ENCODE results near the gene MPDU1.
"Not testable (repeated sequence)": the region's sequence is repeated elsewhere in the genome, so short reads cannot be mapped to it uniquely, and the experiment has no call there.

The MPDU1 gene

DNA sequence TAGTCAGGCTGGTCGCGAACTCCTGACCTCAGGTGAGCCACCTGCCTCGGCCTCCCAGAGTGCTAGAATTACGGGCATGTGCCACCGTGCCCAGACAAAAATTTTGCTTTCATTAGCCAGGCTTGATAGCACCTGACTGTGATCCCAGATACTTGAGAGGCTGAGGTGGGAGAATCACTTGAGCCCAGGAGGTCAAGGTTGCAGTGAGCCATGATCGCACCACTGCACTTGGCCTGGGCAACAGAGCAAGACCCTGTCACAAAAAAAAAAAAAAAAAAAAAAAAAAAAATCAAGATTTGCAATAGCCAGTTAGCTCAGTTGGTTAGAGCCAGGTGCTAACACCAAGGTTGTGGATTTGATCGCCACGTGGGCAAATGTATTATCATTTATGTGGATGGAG is 37.2 kb downstream of the MPDU1 start:
- FAIRE-seq = no peak

DNA sequence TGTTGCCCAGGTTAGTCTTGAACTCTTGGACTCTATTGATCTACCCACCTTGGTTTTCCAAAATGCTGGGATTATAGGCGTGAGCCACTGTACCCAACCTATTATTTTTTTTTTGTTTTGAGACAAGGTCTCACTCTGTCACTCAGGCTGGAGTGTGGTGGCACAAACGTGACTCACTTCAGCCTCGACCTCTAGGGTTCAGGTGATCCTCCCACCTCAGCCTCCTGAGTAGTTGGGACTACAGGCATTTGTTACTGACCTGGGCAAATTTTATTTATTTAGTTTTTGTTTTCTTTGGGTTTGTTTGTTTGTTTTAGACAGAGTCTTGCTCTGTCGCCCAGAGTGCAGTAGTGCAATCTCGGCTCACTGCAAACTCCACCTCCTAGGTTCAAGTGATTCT is 40.0 kb downstream of the MPDU1 start:
- no peak for FAIRE-seq

DNA sequence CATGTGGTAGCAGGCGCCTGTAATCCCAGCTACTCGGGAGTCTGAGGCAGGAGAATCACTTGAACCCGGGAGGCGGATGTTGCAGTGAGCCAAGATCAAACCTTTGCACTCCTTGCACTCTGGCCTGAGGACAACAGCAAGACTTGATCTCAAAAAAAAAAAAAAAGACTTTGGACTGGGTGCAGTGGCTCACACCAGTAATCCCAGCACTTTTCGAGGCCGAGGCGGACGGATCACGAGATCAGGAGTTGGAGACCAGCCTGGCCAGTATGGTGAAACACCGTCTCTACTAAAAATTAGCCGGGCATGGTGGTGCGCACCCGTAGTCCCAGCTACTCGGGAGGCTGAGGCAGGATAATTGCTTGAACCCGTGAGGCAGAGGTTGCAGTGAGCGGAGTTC is 42.1 kb downstream of the MPDU1 start:
- FAIRE-seq = not testable (repeated sequence)

DNA sequence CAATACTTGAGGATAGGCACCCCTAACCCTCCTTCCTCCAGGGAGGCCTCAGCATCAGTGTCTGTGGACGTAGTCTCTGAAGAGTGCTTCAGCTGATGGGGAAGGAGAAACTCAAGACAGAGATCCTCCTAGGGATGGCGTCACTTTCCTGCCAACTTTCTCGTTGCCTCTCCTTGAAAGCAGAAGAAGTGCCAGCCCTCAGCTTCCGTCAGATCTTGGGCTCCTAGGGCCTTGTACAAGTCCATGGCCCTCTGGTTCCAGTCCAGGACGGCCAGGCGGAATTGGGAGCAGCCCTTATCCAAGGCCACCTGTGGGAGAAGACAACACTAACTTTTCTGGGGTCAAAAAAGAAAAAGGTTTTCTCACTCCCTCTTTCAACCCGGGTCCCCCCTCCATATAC is 42.7 kb downstream of the MPDU1 start:
- no peak for FAIRE-seq

DNA sequence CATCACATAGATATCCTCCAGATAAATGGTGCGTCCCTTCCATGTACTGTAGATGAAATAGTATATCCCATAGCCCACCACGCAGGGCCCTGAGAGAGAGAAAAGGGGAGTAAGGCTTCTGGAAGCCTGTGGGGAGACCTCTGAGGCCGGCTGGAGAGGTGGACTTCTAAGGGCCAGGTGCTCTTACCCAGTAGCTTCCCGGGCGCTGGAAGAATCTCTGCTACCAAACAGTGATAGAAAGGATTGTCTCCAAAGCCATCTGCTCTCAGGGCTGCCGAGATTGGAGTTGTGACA is 43.3 kb downstream of the MPDU1 start:
- FAIRE-seq = no peak

DNA sequence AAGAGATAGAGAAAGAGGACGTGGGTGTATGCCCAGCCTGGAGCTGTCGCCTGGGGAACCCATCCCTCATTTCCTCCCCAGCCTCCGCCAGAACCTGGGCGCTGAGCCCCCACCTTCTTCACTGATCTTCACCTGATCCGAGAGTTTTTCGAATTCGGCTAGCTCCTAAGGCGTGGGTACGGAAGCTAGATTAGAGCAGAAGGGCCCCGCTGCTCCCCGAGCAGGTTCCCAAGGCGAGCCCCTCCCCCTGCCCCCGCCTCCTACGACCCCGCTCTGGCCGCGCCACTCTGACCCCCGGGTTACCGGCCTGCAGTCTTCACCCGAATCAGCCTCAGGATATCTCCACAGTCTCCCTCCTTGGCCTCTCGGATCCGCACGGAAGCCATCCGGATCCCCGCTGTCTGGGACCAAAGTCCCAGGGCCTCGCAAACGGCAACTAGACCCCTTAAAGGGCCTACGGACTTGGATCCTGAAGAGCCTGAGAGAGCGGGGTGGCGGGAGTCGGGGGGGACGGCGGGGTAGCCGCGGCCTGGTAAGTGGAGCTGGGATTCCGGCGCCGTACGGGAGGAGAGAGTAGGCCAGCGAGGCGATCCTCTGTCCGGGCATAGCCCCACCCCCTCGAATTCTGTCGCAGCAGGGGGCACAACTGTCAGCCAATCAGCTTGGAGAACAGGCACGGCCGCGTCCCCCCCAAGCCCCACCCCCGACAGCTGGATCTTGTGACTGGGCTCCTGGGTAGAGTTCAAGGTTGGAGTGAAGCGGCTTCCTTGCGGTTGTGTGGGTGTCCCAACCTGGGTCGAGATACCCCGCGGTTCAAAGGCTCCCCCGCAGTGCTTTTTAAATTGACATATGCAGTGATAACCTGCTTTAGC is 43.8 kb downstream of the MPDU1 start, which contains the start of gene SAT2:
Gene SAT2, minus strand, starts transcription at position 572 of the 872 bp plus-strand sequence. Its CDS starts 186 bp downstream, at position 386.
- peak; percentile 95 for FAIRE-seq

DNA sequence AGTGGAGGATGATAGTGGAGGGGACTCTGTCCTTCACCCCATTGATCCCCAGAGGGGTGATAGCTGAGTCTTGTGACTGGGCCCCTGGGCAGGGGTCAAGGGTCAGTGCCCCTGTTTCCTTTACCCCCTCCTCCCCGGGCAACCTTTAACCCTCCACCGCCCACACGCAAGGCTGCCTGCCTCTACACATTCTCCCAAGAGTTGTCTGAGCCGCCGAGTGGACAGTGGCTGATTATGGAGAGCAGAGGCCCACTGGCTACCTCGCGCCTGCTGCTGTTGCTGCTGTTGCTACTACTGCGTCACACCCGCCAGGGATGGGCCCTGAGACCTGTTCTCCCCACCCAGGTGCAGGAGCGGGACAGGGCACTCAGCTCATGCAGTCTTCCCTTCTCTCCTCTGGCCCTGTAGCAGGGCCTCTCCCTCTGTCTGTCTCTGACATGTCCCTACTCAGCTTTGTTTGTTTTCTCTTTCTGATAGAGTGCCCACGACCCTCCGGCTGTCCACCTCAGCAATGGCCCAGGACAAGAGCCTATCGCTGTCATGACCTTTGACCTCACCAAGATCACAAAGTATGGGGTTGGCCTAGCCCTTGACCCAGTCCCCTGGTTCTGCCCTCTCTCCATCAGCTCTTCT is 46.4 kb downstream of the MPDU1 start, which contains the start of gene SHBG:
Gene SHBG, plus strand, starts transcription at position 197 of the 633 bp plus-strand sequence. Its CDS starts 38 bp downstream, at position 235.
- no peak for FAIRE-seq

DNA sequence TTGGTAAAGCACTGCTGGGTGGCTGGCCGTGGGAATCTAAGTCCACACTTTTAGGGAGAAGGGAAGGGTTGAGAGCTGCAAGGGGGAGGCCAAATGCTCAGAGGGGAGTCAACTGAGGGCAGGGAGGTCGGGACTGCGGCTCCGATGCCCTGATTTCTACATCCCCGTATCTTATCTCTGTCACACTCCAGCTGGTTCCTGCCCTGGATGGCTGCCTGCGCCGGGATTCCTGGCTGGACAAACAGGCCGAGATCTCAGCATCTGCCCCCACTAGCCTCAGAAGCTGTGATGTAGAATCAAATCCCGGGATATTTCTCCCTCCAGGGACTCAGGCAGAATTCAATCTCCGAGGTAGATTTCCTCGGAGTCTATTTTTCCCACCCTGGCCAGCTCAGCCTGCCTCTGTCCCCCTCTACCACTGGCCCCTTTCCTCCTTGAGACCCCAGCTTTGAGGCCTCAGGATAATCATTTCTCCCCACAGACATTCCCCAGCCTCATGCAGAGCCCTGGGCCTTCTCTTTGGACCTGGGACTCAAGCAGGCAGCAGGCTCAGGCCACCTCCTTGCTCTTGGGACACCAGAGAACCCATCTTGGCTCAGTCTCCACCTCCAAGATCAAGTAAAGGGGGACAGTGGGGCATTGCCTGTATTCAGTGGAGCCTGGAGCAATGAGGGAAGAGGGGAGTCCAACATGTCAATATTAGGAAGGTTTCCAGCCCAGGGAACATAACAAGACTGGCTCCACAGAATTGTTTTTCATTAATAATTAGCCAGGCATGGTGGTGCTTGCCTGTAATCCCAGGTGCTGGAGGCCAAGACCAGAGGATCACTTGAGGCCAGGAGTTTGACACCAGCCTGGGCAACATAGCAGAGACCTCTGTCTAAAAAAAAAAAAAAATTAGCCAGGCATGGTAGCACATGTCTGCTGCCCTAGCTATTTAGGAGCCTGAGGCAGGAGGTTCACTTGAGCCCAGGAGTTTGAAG is 48.0 kb downstream of the MPDU1 start:
- FAIRE-seq = no peak

DNA sequence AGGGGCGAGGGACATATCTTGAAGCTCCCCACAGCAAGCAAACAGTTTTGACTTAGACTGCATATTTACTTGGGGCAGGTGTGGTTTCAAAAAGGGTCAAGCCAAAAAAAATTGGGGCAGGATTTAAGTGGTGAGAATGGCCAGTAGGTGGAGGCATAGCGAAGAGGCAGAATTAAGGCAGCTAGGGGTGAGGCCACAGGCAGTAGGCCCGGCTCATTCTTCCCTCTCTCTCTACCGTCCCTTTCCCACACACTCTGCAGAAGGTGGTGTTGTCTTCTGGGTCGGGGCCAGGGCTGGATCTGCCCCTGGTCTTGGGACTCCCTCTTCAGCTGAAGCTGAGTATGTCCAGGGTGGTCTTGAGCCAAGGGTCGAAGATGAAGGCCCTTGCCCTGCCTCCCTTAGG is 48.8 kb downstream of the MPDU1 start:
- peak; percentile 88 for FAIRE-seq

DNA sequence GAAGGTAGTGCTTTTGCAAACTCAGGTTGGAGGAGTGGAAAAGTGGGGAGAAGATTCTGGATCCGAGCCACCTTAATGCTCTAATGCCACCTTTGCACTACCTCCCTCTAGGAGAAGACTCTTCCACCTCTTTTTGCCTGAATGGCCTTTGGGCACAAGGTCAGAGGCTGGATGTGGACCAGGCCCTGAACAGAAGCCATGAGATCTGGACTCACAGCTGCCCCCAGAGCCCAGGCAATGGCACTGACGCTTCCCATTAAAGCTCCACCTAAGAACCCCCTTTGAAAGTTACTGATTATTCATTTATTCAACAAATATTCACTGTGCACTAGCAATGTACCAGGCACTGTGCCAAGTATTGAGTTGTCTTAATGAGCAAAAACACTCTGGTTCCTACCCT is 49.4 kb downstream of the MPDU1 start:
- FAIRE-seq = no peak

DNA sequence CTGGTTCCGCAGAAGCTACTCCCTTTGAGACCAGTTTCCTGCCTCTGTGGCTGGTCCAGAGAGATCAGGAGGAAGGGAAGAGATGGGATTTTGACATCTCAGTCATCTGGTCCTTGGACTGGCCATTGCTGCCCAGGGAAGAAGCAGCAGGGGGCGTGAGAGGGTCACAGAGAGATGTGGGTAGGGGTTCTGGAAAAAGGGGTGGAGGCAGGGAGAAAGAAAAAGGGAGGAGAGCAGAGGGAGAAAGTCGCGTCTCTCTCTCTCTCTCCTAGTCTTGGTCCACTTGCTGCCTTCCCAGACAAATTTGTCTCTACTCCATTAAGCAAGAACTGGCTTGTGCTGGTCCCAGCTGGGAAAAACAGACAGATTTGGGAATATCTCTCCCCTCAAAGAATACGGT is 50.7 kb downstream of the MPDU1 start:
- FAIRE-seq = no peak

DNA sequence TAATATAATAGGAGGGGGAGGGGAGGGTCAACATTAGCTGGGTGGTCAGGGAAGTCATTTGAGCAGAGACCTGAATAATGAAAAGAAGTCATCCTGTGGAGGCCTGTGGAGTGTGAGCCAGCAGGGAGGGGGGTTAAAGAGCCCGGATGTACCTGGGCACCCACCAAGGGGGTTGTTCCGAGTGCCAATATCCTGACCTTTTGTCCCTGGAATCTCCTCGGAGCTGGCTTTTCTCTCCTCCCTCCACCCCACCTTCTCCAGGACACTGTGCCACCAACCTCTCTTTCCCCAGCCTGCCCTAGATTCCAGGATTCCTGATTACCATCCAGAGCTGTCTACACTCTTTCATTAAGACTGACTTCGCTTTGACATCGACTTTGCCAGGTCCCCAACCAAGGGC is 52.5 kb downstream of the MPDU1 start:
- FAIRE-seq = no peak

All from G401.6 (cell line).